ENCODE data around the gene FNDC3A. TPM values are rescaled to one million over a fixed set of nuclear protein-coding genes. Genes with fewer than 3 reads are reported as not detected.
"Not testable (repeated sequence)": the region's sequence is repeated elsewhere in the genome, so short reads cannot be mapped to it uniquely, and the experiment has no call there.

The FNDC3A gene
- polyA plus RNA-seq, 1 experiment, result 82.1 TPM

DNA sequence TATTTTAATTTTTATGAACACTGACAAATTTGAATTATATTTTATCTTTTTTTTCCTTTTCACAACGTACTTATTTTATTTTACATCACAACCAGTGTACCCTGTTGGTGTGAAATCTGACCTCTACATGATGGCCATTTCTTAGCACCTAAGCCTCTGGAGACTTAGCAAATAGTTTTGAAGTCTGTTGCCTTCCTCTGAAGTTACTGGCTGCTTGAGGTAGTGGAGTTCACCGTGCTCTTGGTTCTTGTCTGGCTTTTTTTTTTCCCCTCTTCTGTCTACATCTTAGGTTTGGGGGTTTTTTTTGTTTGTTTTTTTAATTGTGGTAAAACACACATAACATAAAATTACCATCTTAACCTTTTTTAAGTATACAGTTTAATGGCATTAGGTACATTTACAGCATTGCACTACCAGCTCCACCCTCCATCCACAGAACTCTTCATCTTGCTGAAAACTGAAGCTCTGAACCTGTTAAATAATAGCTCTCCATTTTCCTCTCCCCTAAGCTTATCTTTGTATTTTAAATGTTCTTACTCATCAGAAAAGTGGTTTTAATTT, 150.3 kb downstream of the FNDC3A start:
- ChIA-PET CTCF (no interaction called here), POLR2A (no interaction called here)
- TF ChIP-seq, protein P1, sequence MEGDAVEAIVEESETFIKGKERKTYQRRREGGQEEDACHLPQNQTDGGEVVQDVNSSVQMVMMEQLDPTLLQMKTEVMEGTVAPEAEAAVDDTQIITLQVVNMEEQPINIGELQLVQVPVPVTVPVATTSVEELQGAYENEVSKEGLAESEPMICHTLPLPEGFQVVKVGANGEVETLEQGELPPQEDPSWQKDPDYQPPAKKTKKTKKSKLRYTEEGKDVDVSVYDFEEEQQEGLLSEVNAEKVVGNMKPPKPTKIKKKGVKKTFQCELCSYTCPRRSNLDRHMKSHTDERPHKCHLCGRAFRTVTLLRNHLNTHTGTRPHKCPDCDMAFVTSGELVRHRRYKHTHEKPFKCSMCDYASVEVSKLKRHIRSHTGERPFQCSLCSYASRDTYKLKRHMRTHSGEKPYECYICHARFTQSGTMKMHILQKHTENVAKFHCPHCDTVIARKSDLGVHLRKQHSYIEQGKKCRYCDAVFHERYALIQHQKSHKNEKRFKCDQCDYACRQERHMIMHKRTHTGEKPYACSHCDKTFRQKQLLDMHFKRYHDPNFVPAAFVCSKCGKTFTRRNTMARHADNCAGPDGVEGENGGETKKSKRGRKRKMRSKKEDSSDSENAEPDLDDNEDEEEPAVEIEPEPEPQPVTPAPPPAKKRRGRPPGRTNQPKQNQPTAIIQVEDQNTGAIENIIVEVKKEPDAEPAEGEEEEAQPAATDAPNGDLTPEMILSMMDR (IDR thresholded peaks at IDR 0.05; ENCODE audit: low read depth, low read length), result no peak
- no peaks in the 10 kb centered on the region for H3K27me3 ChIP-seq (ENCODE audit: control insufficient read depth, insufficient read depth, low read length)
- DNase-seq (ENCODE audit: low read depth, low spot score), result no peak
- no peak overlapping the region for H3K4me3 ChIP-seq (ENCODE audit: low read depth, low read length)
- H3K27ac ChIP-seq (ENCODE audit: low read depth, low read length), result no peak overlapping the region
- H3K9me3 ChIP-seq (ENCODE audit: control insufficient read depth, insufficient read depth, low read length), result no peaks in the 10 kb centered on the region

DNA sequence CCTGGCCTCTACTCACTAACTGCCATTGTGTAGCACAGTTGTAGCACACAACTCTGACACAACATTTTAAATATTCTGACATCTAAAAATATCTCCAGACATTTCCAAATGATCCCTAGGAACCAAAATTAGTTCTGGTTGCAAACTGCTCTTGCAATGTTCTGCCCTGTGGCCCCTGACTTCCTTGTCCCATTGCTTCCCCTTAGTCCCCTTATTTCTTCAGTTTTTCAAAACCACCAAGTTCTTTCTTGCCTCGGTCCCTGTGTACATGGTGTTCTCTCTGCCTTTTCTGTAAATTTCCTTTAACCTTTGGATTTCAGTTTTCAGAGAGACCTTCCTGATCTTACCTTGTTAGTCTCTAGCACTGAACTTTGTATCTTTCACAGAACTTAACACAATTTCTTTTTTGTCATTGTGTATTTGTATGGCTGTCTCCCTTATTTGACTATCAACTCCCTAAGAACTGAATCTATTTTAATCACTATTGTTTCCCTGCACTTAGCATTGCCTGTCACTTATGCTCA, 156.8 kb downstream of the FNDC3A start:
- CTCF ChIA-PET, result no interaction called here
- no peaks in the 10 kb centered on the region for H3K9me3 ChIP-seq (ENCODE audit: control insufficient read depth, insufficient read depth, low read length)
- POLR2A ChIA-PET, result no interaction called here
- no peak overlapping the region for H3K27ac ChIP-seq (ENCODE audit: low read depth, low read length)
- H3K4me3 ChIP-seq (ENCODE audit: low read depth, low read length), result no peak overlapping the region
- no peak for DNase-seq (ENCODE audit: low read depth, low spot score)
- H3K27me3 ChIP-seq (ENCODE audit: control insufficient read depth, insufficient read depth, low read length), result no peaks in the 10 kb centered on the region
- TF ChIP-seq, protein P1 (IDR thresholded peaks at IDR 0.05; ENCODE audit: low read depth, low read length), result no peak

DNA sequence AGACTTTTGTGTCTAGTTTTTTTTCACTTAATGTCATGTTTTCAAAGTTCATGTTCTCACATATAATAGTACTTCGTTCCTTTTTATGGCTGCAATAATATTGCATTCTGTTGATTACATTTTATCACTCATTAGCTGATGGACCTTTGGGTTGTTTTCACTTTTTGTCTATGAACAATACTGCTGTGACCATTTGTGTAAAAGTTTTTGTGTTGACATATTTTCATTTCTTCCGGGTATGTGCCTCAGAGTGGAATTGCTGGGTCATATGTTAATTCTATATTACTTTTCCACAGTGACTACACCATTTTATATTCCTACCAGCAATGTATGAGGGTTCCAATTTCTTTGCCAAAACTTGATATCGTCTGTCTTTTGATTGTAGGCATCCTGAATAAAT, 158.6 kb downstream of the FNDC3A start:
- H3K27ac ChIP-seq (ENCODE audit: low read depth, low read length), result no peak overlapping the region
- H3K9me3 ChIP-seq (ENCODE audit: control insufficient read depth, insufficient read depth, low read length), result no peaks in the 10 kb centered on the region
- POLR2A ChIA-PET, result no interaction called here
- TF ChIP-seq, protein P1 (IDR thresholded peaks at IDR 0.05; ENCODE audit: low read depth, low read length), result no peak
- no peak for DNase-seq (ENCODE audit: low read depth, low spot score)
- CTCF ChIA-PET, result no interaction called here
- no peak overlapping the region for H3K4me3 ChIP-seq (ENCODE audit: low read depth, low read length)
- H3K27me3 ChIP-seq (ENCODE audit: control insufficient read depth, insufficient read depth, low read length), result no peaks in the 10 kb centered on the region

DNA sequence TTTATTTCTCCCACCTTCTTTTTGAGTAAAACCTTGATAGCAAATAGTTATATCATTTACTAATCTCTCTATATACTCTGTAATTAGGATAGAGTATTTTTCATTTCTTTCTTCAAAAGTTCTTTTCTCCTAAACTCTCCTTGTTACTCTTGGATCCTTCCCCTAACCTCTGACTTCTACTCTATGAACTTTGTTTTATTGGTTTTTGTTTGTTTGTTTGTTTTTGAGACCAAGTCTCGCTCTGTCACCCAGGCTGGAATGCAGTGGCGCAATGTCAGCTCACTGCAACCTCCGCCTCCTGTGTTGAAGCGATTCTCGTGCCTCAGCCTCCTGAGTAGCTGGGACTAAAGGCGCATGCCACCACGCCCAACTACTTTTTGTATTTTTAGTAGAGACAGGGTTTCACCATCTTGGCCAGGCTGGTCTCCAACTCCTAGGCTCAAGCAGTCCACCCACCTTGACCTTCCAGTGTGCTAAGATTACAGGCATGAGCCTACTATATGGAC, 161.5 kb downstream of the FNDC3A start:
- H3K27me3 ChIP-seq (ENCODE audit: control insufficient read depth, insufficient read depth, low read length); CTCF ChIA-PET; DNase-seq (ENCODE audit: low read depth, low spot score); H3K27ac ChIP-seq (ENCODE audit: low read depth, low read length); H3K9me3 ChIP-seq (ENCODE audit: control insufficient read depth, insufficient read depth, low read length); H3K4me3 ChIP-seq (ENCODE audit: low read depth, low read length); POLR2A ChIA-PET: not testable (repeated sequence)

DNA sequence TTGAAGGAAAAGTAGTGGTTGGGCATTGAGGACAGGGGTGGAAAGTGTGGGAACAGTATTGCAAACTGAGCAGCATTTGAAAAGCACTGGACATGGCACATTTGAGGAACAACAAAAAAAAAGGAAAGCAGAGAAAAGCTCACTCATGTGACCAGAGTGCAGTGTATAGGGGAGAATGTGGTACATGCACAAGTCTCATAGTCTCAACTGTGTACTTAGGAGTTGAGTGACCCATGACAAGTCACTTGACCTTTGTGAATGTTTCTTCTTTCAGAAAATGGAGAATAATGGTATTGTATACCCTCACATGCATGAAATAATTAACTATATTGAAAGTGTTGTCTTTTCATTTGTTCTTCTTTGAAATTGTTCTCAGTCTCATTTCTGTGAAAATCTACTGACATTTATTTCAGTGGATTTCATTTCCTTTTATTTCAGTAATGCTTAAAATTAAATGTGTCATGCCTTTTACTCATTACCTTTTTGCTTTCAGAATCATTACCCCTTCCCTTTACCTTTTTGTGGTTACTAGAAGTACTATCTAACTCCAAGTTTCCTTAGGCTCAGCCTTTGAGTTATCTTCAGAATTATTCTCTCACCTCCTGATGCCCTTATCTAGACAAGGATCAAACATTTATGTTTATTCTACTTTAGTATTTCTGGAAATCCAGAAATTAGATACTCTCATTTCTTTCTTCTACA, 165.3 kb downstream of the FNDC3A start:
- TF ChIP-seq, protein P1 (IDR thresholded peaks at IDR 0.05; ENCODE audit: low read depth, low read length), result no peak
- DNase-seq (ENCODE audit: low read depth, low spot score), result no peak
- no peaks in the 10 kb centered on the region for H3K27me3 ChIP-seq (ENCODE audit: control insufficient read depth, insufficient read depth, low read length)
- no peak overlapping the region for H3K4me3 ChIP-seq (ENCODE audit: low read depth, low read length)
- ChIA-PET POLR2A (no interaction called here), CTCF (no interaction called here)
- no peaks in the 10 kb centered on the region for H3K9me3 ChIP-seq (ENCODE audit: control insufficient read depth, insufficient read depth, low read length)
- H3K27ac ChIP-seq (ENCODE audit: low read depth, low read length), result no peak overlapping the region

Data from AG04450 (cell line).